HL-60 (cell line): ENCODE measurements around the gene WTIP.

ENCODE experiments used
- DNase-seq, 2 experiments: peaks; one replicate each; pipeline ENCODE4 v3.0.0-alpha.2; 2010 to 2020; ENCODE audit warnings: low read depth in 1 of 2, low spot score in 1 of 2
- H3K27ac ChIP-seq: fragments of 250-450 bp; sonication (Bioruptor Pico); replicated peaks from 2 replicates; pipeline ENCODE4 v1.5.1; 2020; ENCODE audit warnings: mild to moderate bottlenecking, moderate library complexity
- H3K27me3 ChIP-seq: fragments of 250-450 bp; sonication (Bioruptor Pico); 2 replicates; pipeline ENCODE4 v1.5.1; 2021; ENCODE audit warnings: mild to moderate bottlenecking, moderate library complexity; ENCODE audit not compliant: insufficient read depth, poor library complexity, severe bottlenecking
- H3K4me3 ChIP-seq: replicated peaks from 2 replicates; pipeline ENCODE4 v1.5.1; 2011; ENCODE audit warnings: mild to moderate bottlenecking, control low read depth, low read length; ENCODE audit not compliant: insufficient read depth
- GABPA ChIP-seq: IDR thresholded peaks from 2 replicates; pipeline ENCODE4 v1.6.1; 2012; ENCODE audit warnings: low read depth
- POLR2AphosphoS5 ChIP-seq: IDR thresholded peaks from 2 replicates; pipeline ENCODE4 v1.6.1; 2012; ENCODE audit warnings: low read depth
- SPI1 ChIP-seq: IDR thresholded peaks from 2 replicates; pipeline ENCODE4 v1.6.1; 2012; ENCODE audit warnings: low read depth, mild to moderate bottlenecking, borderline replicate concordance
- TF ChIP-seq, protein P1 (sequence below): IDR thresholded peaks from 2 replicates; pipeline ENCODE4 v1.6.1; 2012; ENCODE audit warnings: low read depth; ENCODE audit not compliant: insufficient replicate concordance
- TF ChIP-seq, protein P2 (sequence below): IDR thresholded peaks from one replicate; pipeline ENCODE4 v1.5.1; 2011; ENCODE audit warnings: low read length, control low read depth, inconsistent platforms; ENCODE audit not compliant: insufficient read depth

The WTIP gene

DNA sequence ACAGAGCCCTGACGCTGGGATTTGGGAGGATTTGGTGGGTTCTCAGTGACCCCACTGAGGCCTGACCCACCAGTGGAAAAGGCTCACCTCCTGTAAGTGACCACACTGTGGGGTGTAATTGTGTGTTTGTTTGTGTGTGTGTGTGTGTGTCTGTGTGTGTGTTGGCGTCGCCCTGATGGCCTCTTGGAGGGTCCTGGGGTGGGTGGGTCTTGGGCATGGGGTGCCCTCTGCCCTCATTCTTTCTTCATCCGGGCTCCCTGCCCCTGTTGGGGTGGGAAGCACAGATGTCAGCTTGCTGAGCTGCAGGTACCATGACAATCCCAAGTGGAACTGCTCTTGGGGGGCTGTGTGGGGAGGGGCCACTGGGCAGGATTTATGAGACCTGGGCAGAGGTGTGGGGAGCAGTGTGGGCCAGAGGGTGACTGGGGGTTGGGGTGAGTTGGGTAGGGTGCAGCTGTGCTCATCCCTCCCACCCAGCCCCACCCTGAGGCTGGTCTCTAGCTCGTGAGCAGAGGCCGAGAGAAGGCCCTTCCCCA, 22.8 kb downstream of the WTIP start:
- TF ChIP-seq, protein P1, sequence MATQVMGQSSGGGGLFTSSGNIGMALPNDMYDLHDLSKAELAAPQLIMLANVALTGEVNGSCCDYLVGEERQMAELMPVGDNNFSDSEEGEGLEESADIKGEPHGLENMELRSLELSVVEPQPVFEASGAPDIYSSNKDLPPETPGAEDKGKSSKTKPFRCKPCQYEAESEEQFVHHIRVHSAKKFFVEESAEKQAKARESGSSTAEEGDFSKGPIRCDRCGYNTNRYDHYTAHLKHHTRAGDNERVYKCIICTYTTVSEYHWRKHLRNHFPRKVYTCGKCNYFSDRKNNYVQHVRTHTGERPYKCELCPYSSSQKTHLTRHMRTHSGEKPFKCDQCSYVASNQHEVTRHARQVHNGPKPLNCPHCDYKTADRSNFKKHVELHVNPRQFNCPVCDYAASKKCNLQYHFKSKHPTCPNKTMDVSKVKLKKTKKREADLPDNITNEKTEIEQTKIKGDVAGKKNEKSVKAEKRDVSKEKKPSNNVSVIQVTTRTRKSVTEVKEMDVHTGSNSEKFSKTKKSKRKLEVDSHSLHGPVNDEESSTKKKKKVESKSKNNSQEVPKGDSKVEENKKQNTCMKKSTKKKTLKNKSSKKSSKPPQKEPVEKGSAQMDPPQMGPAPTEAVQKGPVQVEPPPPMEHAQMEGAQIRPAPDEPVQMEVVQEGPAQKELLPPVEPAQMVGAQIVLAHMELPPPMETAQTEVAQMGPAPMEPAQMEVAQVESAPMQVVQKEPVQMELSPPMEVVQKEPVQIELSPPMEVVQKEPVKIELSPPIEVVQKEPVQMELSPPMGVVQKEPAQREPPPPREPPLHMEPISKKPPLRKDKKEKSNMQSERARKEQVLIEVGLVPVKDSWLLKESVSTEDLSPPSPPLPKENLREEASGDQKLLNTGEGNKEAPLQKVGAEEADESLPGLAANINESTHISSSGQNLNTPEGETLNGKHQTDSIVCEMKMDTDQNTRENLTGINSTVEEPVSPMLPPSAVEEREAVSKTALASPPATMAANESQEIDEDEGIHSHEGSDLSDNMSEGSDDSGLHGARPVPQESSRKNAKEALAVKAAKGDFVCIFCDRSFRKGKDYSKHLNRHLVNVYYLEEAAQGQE, result no peak
- TF ChIP-seq POLR2AphosphoS5 (no peak), GABPA (no peak), SPI1 (no peak)
- Histone ChIP-seq H3K4me3 (no peak overlapping the region), H3K27me3 (peaks cover 10% of the 10 kb centered on the region), H3K27ac (no peak overlapping the region)
- no peak for DNase-seq

DNA sequence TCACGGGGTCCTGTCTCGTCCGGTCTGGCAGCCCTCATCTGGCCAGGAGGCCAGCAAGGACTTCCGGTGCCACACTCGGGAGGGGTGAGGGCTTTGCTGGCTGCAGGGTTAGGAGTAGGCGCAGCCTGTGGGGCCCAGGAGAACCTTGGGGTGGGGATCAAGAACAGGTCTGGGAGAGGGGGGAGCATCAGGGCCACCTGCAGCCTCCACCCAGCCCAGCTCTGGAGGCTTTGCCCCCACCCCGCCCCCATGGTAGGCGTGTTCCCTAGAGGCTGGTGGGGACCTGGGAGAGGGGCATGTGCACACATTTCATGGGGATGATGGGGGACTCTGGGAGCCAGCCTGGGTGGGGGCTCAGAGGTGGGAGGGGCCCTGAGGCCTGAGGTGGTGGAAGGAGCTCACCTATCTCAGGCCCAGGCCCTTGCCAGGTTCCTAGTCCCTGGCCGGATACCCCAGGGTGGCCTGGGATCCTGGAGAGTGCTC, 23.3 kb downstream of the WTIP start:
- Histone ChIP-seq H3K27me3 (peaks cover 10% of the 10 kb centered on the region), H3K4me3 (no peak overlapping the region), H3K27ac (no peak overlapping the region)
- no peak for DNase-seq
- no peak for TF ChIP-seq GABPA
- no peak for TF ChIP-seq POLR2AphosphoS5
- TF ChIP-seq, protein P1, result no peak
- TF ChIP-seq, protein P2, sequence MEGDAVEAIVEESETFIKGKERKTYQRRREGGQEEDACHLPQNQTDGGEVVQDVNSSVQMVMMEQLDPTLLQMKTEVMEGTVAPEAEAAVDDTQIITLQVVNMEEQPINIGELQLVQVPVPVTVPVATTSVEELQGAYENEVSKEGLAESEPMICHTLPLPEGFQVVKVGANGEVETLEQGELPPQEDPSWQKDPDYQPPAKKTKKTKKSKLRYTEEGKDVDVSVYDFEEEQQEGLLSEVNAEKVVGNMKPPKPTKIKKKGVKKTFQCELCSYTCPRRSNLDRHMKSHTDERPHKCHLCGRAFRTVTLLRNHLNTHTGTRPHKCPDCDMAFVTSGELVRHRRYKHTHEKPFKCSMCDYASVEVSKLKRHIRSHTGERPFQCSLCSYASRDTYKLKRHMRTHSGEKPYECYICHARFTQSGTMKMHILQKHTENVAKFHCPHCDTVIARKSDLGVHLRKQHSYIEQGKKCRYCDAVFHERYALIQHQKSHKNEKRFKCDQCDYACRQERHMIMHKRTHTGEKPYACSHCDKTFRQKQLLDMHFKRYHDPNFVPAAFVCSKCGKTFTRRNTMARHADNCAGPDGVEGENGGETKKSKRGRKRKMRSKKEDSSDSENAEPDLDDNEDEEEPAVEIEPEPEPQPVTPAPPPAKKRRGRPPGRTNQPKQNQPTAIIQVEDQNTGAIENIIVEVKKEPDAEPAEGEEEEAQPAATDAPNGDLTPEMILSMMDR, result no peak
- no peak for TF ChIP-seq SPI1

DNA sequence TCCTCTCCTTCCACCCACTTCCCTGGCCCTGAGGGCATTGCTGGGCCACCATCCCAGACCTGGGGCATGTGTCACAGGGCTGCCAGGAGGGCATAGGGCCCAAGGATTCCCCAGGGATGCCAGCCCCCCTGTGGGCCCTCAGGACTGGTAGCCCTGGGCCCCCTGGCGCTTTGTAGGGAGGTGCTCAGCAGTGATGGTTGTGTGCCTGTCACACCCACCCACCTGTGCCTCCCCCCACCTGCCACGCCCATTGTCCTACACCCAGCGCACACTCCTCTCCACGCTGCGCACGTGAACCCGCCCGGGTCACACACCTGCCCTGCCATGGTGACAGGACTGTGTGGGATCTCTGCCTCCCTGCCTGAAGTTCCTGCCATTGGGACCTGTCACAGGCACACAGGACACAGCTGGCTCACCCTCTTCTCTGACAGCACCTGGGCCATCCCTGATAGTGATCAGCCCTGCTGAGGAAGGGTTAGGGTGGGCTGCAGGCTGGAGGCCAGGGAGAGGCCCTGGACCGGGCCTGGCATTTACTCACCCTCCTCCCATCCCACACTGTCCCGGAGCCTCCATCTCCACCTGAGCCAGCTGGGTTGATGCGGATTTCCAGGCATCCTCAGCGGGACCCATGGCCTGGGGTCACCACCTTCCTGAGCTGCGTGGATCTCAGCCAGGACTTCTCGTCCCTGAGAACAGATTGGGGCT, 23.9 kb downstream of the WTIP start:
- Histone ChIP-seq H3K4me3 (no peak overlapping the region), H3K27me3 (peaks cover 9% of the 10 kb centered on the region), H3K27ac (no peak overlapping the region)
- DNase-seq, result no peak
- TF ChIP-seq POLR2AphosphoS5, result no peak
- TF ChIP-seq, protein P2, result no peak
- TF ChIP-seq GABPA, result no peak
- no peak for TF ChIP-seq SPI1
- TF ChIP-seq, protein P1, result no peak
